Parathyroid adenoma (tissue), 2 donors: ENCODE data around the gene ZNF732.
"Not testable (repeated sequence)": the region's sequence is repeated elsewhere in the genome, so short reads cannot be mapped to it uniquely, and the experiment has no call there.

Experiments
- H2AFZ ChIP-seq: fragments of 300-600 bp; sonication (generic); one replicate; pipeline ENCODE4 v1.7.0; 2017; ENCODE audit warnings: antibody characterized with exemption, mild to moderate bottlenecking
- H3K27ac ChIP-seq: fragments of 300-600 bp; sonication (generic); one replicate; pipeline ENCODE4 v1.7.0; 2017
- H3K27me3 ChIP-seq: fragments of 300-600 bp; sonication (generic); one replicate; pipeline ENCODE4 v1.7.0; 2017; ENCODE audit warnings: low read length; ENCODE audit not compliant: control insufficient read depth, insufficient read depth
- H3K36me3 ChIP-seq: fragments of 300-600 bp; sonication (generic); one replicate; pipeline ENCODE4 v1.7.0; 2017; ENCODE audit warnings: low read length; ENCODE audit not compliant: control insufficient read depth, insufficient read depth
- H3K4me1 ChIP-seq: fragments of 300-600 bp; sonication (generic); one replicate; pipeline ENCODE4 v1.7.0; 2017; ENCODE audit warnings: control low read depth
- H3K4me2 ChIP-seq: fragments of 300-600 bp; sonication (generic); one replicate; pipeline ENCODE4 v1.7.0; 2017; ENCODE audit warnings: low read length
- H3K4me3 ChIP-seq: fragments of 300-600 bp; sonication (generic); one replicate; pipeline ENCODE4 v1.7.0; 2017; ENCODE audit warnings: low read depth, low read length
- H3K79me2 ChIP-seq: fragments of 300-600 bp; sonication (generic); one replicate; pipeline ENCODE4 v1.7.0; 2017; ENCODE audit warnings: control low read depth
- H3K9ac ChIP-seq: fragments of 300-600 bp; sonication (generic); one replicate; pipeline ENCODE4 v1.7.0; 2017; ENCODE audit warnings: mild to moderate bottlenecking
- H3K9me3 ChIP-seq: fragments of 300-600 bp; sonication (generic); one replicate; pipeline ENCODE4 v1.7.0; 2017; ENCODE audit warnings: low read length; ENCODE audit not compliant: control insufficient read depth
- TF ChIP-seq, protein P1 (sequence below): fragments of 300-600 bp; sonication (generic); IDR thresholded peaks from one replicate; pipeline ENCODE4 v1.7.0; 2017; ENCODE audit warnings: antibody characterized with exemption, mild to moderate bottlenecking
- donor health status: primary hyperparathyroidism.

The ZNF732 gene

DNA sequence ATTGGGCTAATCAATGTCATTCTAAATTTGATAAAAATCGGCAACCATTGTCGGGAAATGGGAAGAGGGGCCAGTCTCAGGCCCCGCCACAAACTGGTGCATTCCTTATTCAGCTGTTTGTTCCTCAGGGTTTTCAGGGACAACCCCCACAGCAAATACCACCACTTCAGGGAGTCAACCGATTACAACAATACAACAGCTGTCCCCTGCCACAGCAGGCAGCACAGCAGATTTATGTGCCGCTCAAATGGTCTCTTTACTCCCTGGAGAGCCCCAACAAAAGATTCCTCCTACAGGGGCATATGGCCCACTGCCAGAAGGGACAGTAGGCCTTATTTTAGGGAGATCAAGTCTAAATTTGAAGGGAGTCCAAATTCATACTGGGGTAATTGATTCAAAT is 61.8 kb downstream of the ZNF732 start:
- Histone ChIP-seq H3K27me3 (no peaks in the 10 kb centered on the region), H3K9ac (no peak overlapping the region), H3K79me2 (no peaks in the 10 kb centered on the region), H3K36me3 (no peaks in the 10 kb centered on the region), H3K4me3 (no peak overlapping the region), H3K4me2 (no peak overlapping the region), H3K9me3 (no peaks in the 10 kb centered on the region), H2AFZ (no peak overlapping the region), H3K4me1 (no peaks in the 10 kb centered on the region), H3K27ac (no peak overlapping the region)
- TF ChIP-seq, protein P1, sequence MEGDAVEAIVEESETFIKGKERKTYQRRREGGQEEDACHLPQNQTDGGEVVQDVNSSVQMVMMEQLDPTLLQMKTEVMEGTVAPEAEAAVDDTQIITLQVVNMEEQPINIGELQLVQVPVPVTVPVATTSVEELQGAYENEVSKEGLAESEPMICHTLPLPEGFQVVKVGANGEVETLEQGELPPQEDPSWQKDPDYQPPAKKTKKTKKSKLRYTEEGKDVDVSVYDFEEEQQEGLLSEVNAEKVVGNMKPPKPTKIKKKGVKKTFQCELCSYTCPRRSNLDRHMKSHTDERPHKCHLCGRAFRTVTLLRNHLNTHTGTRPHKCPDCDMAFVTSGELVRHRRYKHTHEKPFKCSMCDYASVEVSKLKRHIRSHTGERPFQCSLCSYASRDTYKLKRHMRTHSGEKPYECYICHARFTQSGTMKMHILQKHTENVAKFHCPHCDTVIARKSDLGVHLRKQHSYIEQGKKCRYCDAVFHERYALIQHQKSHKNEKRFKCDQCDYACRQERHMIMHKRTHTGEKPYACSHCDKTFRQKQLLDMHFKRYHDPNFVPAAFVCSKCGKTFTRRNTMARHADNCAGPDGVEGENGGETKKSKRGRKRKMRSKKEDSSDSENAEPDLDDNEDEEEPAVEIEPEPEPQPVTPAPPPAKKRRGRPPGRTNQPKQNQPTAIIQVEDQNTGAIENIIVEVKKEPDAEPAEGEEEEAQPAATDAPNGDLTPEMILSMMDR = no peak

DNA sequence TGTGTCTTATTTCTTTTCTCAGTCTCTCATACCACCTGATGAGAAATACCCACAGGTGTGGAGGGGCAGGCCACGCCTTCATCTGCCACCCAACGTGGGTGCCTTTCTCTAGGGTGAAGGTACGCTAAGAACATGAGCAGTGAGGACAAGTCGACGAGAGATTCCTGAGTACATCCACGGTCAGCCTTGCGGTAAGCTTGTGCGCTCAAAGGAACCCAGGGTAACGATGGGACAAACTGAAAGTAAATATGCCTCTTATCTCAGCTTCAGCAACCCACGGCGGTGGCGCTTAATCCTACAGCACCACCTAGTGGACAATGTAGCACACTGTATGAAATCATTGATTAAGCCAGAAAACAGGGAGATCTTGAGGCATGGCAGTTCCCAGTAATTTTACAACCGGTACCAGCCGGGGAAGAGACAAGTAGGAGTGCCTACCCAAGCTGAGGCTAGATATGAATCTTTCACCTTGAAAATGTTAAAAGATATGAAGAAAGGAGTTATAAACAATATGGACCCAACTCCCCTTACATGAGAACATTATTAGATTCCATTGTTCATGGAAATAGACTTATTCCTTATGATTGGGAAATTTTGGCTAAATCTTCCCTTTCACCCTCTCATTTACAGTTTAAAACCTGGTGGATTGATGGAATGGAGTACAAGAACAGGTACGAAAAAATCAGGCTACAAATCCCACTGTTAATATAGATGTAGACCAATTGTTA is 63.0 kb downstream of the ZNF732 start:
- peak overlapping the region; percentile 84 for H3K4me2 ChIP-seq
- no peaks in the 10 kb centered on the region for H3K4me1 ChIP-seq
- H3K27me3 ChIP-seq = no peaks in the 10 kb centered on the region
- H3K9me3 ChIP-seq = no peaks in the 10 kb centered on the region
- H3K36me3 ChIP-seq = no peaks in the 10 kb centered on the region
- no peaks in the 10 kb centered on the region for H3K79me2 ChIP-seq
- peak overlapping the region; percentile 79 for H3K4me3 ChIP-seq
- H3K27ac ChIP-seq = peak overlapping the region; percentile 30
- no peak overlapping the region for H3K9ac ChIP-seq
- H2AFZ ChIP-seq = peak overlapping the region; percentile 76
- TF ChIP-seq, protein P1 = peak; percentile 81

DNA sequence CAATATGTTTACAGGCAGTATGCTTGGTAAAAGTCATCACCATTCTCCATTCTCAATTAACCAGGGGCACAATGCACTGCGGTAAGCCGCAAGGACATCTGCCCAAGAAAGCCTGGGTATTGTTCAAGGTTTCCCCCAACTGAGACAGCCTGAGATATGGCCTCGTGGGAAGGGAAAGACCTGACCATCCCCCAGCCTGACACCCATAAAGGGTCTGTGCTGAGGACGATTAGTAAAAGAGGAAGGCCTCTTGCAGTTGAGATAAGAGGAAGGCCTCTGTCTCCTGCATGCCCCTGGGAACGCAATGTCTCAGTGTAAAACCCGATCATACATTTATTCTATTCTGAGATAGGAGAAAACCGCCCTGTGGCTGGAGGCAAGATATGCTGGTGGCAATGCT is 63.9 kb downstream of the ZNF732 start:
- H3K4me3 ChIP-seq, H3K27me3 ChIP-seq, H3K9me3 ChIP-seq, H3K9ac ChIP-seq, H3K79me2 ChIP-seq, H3K4me1 ChIP-seq, H3K36me3 ChIP-seq, H3K4me2 ChIP-seq, H3K27ac ChIP-seq: not testable (repeated sequence)
- peak overlapping the region; percentile 76 for H2AFZ ChIP-seq

DNA sequence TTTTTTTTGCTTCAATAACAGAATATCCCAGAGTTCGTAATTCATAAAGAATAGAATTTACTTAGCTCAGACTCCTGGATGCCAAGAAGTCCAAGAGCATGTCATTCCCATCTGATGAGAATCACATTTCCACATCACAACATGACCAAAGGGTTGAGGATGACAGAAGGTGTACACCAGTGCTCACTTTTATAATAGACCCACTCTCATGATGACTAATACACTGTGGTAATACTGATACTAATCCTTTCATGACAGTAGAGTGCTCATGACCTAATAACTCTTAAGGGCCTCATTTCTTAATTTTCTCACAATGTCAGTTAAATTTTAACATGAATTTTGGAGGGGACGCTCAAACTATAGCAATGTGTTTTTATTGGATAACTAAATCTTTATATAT is 69.2 kb downstream of the ZNF732 start:
- H2AFZ ChIP-seq = no peak overlapping the region
- no peak overlapping the region for H3K9ac ChIP-seq
- TF ChIP-seq, protein P1 = no peak
- H3K79me2 ChIP-seq = no peaks in the 10 kb centered on the region
- H3K4me2 ChIP-seq = no peak overlapping the region
- H3K36me3 ChIP-seq = no peaks in the 10 kb centered on the region
- no peaks in the 10 kb centered on the region for H3K9me3 ChIP-seq
- no peaks in the 10 kb centered on the region for H3K27me3 ChIP-seq
- H3K27ac ChIP-seq = no peak overlapping the region
- H3K4me3 ChIP-seq = no peak overlapping the region
- no peaks in the 10 kb centered on the region for H3K4me1 ChIP-seq

DNA sequence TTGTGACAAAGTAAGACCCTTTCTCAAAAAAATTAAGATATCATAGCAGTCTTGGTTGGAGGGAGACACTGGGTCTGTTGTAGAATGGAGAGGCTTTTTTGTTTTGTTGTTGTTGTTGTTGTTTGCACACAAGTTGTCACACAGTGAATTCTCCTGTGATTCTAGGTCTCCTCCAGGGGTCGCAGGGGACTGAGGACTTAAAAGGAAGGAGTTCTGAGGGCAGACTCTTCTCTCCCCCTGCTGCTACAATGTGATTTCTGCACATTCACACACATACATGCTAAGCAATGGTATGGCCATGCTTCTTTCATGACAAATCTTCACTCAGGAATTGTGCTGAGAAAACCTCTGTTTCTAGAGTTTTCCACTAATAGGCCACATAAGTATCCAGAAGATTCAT is 71.1 kb downstream of the ZNF732 start:
- no peaks in the 10 kb centered on the region for H3K79me2 ChIP-seq
- H3K4me2 ChIP-seq = no peak overlapping the region
- no peaks in the 10 kb centered on the region for H3K4me1 ChIP-seq
- H3K9ac ChIP-seq = no peak overlapping the region
- H3K27me3 ChIP-seq = no peaks in the 10 kb centered on the region
- no peak overlapping the region for H3K4me3 ChIP-seq
- TF ChIP-seq, protein P1 = no peak
- no peak overlapping the region for H2AFZ ChIP-seq
- H3K27ac ChIP-seq = no peak overlapping the region
- H3K9me3 ChIP-seq = no peaks in the 10 kb centered on the region
- H3K36me3 ChIP-seq = no peaks in the 10 kb centered on the region
